Measurements from ENCODE around the gene INSC.

The INSC gene

GRCh38 chr11:15166204-15166603 lies 51.5 kb downstream of the INSC start:
- Histone ChIP-seq H2AFZ (ENCODE audit: low read length) (no peak overlapping the region), H3K9me3 (ENCODE audit: low read length) (no peaks in the 10 kb centered on the region), H3K27ac (ENCODE audit: low read depth, low read length, poor library complexity, severe bottlenecking) (no peak overlapping the region), H4K20me1 (ENCODE audit: insufficient read depth, low read length) (no peaks in the 10 kb centered on the region), H3K4me1 (ENCODE audit: insufficient read depth, low read length, severe bottlenecking) (no peaks in the 10 kb centered on the region), H3K4me2 (ENCODE audit: low read length) (no peak overlapping the region), H3K9ac (ENCODE audit: low read length) (no peak overlapping the region), H3K27me3 (ENCODE audit: insufficient read depth, low read length) (no peaks in the 10 kb centered on the region), H3F3A (ENCODE audit: insufficient read depth, low read length) (no peaks in the 10 kb centered on the region), H3K9me2 (ENCODE audit: low read depth, low read length) (no peaks in the 10 kb centered on the region), H3K4me3 (ENCODE audit: low read depth, low read length, poor library complexity, severe bottlenecking) (no peak overlapping the region), H3K79me2 (ENCODE audit: insufficient read depth, low read length) (no peaks in the 10 kb centered on the region), H3K36me3 (ENCODE audit: insufficient read depth, low read length) (no peaks in the 10 kb centered on the region)
- TF ChIP-seq EZH2 (IDR thresholded peaks at IDR 0.05; ENCODE audit: borderline replicate concordance, low read length) (no peak), CTCF (IDR thresholded peaks at IDR 0.05; ENCODE audit: low read length) (no peak)

- H3K27me3 ChIP-seq (ENCODE audit: insufficient read depth, low read length) = 0 out of 2 replicates have a peak, but pooled peaks cover 3% of the 10 kb centered on the region
- no peak overlapping the region for H3K4me3 ChIP-seq (ENCODE audit: low read depth, low read length, poor library complexity, severe bottlenecking)
- H3K9ac ChIP-seq (ENCODE audit: low read length) = no peak overlapping the region
- H3K4me2 ChIP-seq (ENCODE audit: low read length) = no peak overlapping the region
- no peaks in the 10 kb centered on the region for H3K4me1 ChIP-seq (ENCODE audit: insufficient read depth, low read length, severe bottlenecking)
- H3K9me3 ChIP-seq (ENCODE audit: low read length) = no peaks in the 10 kb centered on the region
- H2AFZ ChIP-seq (ENCODE audit: low read length) = no peak overlapping the region
- H3K27ac ChIP-seq (ENCODE audit: low read depth, low read length, poor library complexity, severe bottlenecking) = no peak overlapping the region
- no peaks in the 10 kb centered on the region for H3K79me2 ChIP-seq (ENCODE audit: insufficient read depth, low read length)
- no peaks in the 10 kb centered on the region for H4K20me1 ChIP-seq (ENCODE audit: insufficient read depth, low read length)
- TF ChIP-seq EZH2 (IDR thresholded peaks at IDR 0.05; ENCODE audit: borderline replicate concordance, low read length) = no peak
- no peak for TF ChIP-seq CTCF (IDR thresholded peaks at IDR 0.05; ENCODE audit: low read length)
- H3F3A ChIP-seq (ENCODE audit: insufficient read depth, low read length) = no peaks in the 10 kb centered on the region
- no peaks in the 10 kb centered on the region for H3K36me3 ChIP-seq (ENCODE audit: insufficient read depth, low read length)
- H3K9me2 ChIP-seq (ENCODE audit: low read depth, low read length) = no peaks in the 10 kb centered on the region
Observed at GRCh38 chr11:15169815-15170551, 55.3 kb downstream of the INSC start.

GRCh38 chr11:15170698-15171097 lies 56.0 kb downstream of the INSC start:
- H3K4me2 ChIP-seq (ENCODE audit: low read length) = no peak overlapping the region
- no peaks in the 10 kb centered on the region for H3K9me3 ChIP-seq (ENCODE audit: low read length)
- no peaks in the 10 kb centered on the region for H3F3A ChIP-seq (ENCODE audit: insufficient read depth, low read length)
- peaks cover 3% of the 10 kb centered on the region; the same call in 1 of the 2 replicates for H3K27me3 ChIP-seq (ENCODE audit: insufficient read depth, low read length)
- no peaks in the 10 kb centered on the region for H4K20me1 ChIP-seq (ENCODE audit: insufficient read depth, low read length)
- H3K4me3 ChIP-seq (ENCODE audit: low read depth, low read length, poor library complexity, severe bottlenecking) = no peak overlapping the region
- H3K27ac ChIP-seq (ENCODE audit: low read depth, low read length, poor library complexity, severe bottlenecking) = no peak overlapping the region
- H2AFZ ChIP-seq (ENCODE audit: low read length) = no peak overlapping the region
- H3K79me2 ChIP-seq (ENCODE audit: insufficient read depth, low read length) = no peaks in the 10 kb centered on the region
- no peaks in the 10 kb centered on the region for H3K9me2 ChIP-seq (ENCODE audit: low read depth, low read length)
- H3K4me1 ChIP-seq (ENCODE audit: insufficient read depth, low read length, severe bottlenecking) = no peaks in the 10 kb centered on the region
- no peaks in the 10 kb centered on the region for H3K36me3 ChIP-seq (ENCODE audit: insufficient read depth, low read length)
- no peak overlapping the region for H3K9ac ChIP-seq (ENCODE audit: low read length)
- TF ChIP-seq EZH2 (IDR thresholded peaks at IDR 0.05; ENCODE audit: borderline replicate concordance, low read length) = no peak
- TF ChIP-seq CTCF (IDR thresholded peaks at IDR 0.05; ENCODE audit: low read length) = no peak

Measured in OCI-LY1 (cell line).